ENCODE results near the gene SERINC3. TPM values are rescaled to one million over a fixed set of nuclear protein-coding genes. Genes with fewer than 3 reads are reported as not detected.

The SERINC3 gene
- total and polyA plus RNA-seq, 10 of the 15 experiments (the other 5 are each of a cell fraction or from before 2014, with no cell fraction given): 24.5 to 96.8 (median 38.8) TPM

DNA sequence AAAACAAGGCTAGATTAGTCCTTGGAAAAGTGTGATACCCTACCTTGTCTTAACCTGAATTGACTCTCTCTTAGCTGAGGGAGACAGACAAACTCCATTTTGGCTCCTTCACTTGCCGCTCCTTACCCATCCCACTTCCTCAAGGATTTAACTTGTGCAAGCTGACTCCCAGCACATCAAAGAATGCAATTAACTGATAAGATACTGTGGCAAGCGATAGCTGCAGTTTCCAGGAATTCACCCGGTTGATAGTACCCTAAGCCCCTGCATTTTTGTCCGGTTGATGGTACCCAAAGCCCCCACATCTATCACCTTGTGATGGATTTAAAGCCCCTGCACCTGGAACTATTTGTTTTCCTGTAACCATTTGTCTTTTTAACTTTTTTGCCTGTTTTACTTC lies 1.9 kb upstream of the SERINC3 start:
- H3K27ac ChIP-seq (ENCODE audit: control insufficient read depth, insufficient read depth): no peak overlapping the region
- H3K9ac ChIP-seq (ENCODE audit: control insufficient read depth, insufficient read depth, low read length): no peak overlapping the region
- H3K4me3 ChIP-seq: no peak overlapping the region
- H3K36me3 ChIP-seq (ENCODE audit: control insufficient read depth in 2 of 2, insufficient read depth in 2 of 2, low read length in 1 of 2): no peaks in the 10 kb centered on the region
- no peaks in the 10 kb centered on the region for H3K27me3 ChIP-seq (replicated peaks in 1 of 2; ENCODE audit: control insufficient read depth in 2 of 2, insufficient read depth in 2 of 2, low read length in 1 of 2)
- ATAC-seq: no peak
- H2AFZ ChIP-seq (ENCODE audit: control insufficient read depth, low read depth, low read length): no peak overlapping the region
- no peak for DNase-seq (ENCODE audit: low read depth, low spot score)
- no peak for FAIRE-seq
- H4K20me1 ChIP-seq (ENCODE audit: control insufficient read depth, insufficient read depth): no peaks in the 10 kb centered on the region
- in situ Hi-C loops (cut with MboI): no loop called here
- WGBS (ENCODE audit: insufficient coverage, insufficient replicate concordance, low lambda C conversion rate, missing lambda C conversion rate): 65% methylated on average over 4 of the region's 4 CpGs
- no peak overlapping the region for H3K4me2 ChIP-seq (ENCODE audit: control insufficient read depth, insufficient read depth)
- BruUV-seq (replicated peaks): no TSS peak
- intact Hi-C loops (cut with micrococcal nuclease; ENCODE audit: unreplicated experiment): loop anchor here (5.0 kb wide), 1 partner anchor 84 kb away; no protein-coding TSS in a partner anchor
- H3K79me2 ChIP-seq (ENCODE audit: control insufficient read depth, insufficient read depth, low read length): peaks cover 28% of the 10 kb centered on the region
- ChIA-PET RAD21 (ENCODE audit: unreplicated experiment) (interaction anchor here (1.1 kb wide), 2 partner anchors 63 to 159 kb away, joined by 3 to 5 read pairs; no protein-coding TSS in a partner anchor), CTCF (interaction anchor here (0.8 to 1.4 kb wide), 3 partner anchors 48 to 140 kb away, joined by 3 to 4 read pairs (median 3); partner anchors contain the start of gene TTPAL), SMC1A (ENCODE audit: uncharacterized antibody, unreplicated experiment) (interaction anchor here (0.6 to 1.4 kb wide), 5 partner anchors 18 to 85 kb away, joined by 3 to 5 read pairs (median 3); no protein-coding TSS in a partner anchor), POLR2A (interaction anchor here (0.7 kb wide), 1 partner anchor 26 kb away, joined by 3 read pairs; no protein-coding TSS in a partner anchor)
- H3K9me3 ChIP-seq (replicated peaks; ENCODE audit: control insufficient read depth, insufficient read depth, low read length): no peaks in the 10 kb centered on the region
- TF ChIP-seq IKZF2 (IDR thresholded peaks at IDR 0.05): no peak
- no peak for TF ChIP-seq CHD1 (IDR thresholded peaks at IDR 0.05; ENCODE audit: low read depth, low read length)
- TF ChIP-seq TCF3 (IDR thresholded peaks at IDR 0.05; ENCODE audit: borderline replicate concordance, insufficient read depth, low read depth, low read length): no peak
- TF ChIP-seq MYC (IDR thresholded peaks at IDR 0.05; ENCODE audit: insufficient read depth, insufficient read length, insufficient replicate concordance, low read length, severe bottlenecking): no peak
- TF ChIP-seq, protein P1, sequence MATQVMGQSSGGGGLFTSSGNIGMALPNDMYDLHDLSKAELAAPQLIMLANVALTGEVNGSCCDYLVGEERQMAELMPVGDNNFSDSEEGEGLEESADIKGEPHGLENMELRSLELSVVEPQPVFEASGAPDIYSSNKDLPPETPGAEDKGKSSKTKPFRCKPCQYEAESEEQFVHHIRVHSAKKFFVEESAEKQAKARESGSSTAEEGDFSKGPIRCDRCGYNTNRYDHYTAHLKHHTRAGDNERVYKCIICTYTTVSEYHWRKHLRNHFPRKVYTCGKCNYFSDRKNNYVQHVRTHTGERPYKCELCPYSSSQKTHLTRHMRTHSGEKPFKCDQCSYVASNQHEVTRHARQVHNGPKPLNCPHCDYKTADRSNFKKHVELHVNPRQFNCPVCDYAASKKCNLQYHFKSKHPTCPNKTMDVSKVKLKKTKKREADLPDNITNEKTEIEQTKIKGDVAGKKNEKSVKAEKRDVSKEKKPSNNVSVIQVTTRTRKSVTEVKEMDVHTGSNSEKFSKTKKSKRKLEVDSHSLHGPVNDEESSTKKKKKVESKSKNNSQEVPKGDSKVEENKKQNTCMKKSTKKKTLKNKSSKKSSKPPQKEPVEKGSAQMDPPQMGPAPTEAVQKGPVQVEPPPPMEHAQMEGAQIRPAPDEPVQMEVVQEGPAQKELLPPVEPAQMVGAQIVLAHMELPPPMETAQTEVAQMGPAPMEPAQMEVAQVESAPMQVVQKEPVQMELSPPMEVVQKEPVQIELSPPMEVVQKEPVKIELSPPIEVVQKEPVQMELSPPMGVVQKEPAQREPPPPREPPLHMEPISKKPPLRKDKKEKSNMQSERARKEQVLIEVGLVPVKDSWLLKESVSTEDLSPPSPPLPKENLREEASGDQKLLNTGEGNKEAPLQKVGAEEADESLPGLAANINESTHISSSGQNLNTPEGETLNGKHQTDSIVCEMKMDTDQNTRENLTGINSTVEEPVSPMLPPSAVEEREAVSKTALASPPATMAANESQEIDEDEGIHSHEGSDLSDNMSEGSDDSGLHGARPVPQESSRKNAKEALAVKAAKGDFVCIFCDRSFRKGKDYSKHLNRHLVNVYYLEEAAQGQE (IDR thresholded peaks at IDR 0.05; ENCODE audit: low read depth, low read length): no peak
- peaks cover 7% of the 10 kb centered on the region; the same call in 1 of the 2 replicates for H3K4me1 ChIP-seq (ENCODE audit: control insufficient read depth, insufficient read depth, low read length)
